Measurements from ENCODE around the gene DPYSL5. TPM values are rescaled to one million over a fixed set of nuclear protein-coding genes. Genes with fewer than 3 reads are reported as not detected.
"Not testable (repeated sequence)": the region's sequence is repeated elsewhere in the genome, so short reads cannot be mapped to it uniquely, and the experiment has no call there.

Gene DPYSL5
- total and polyA plus RNA-seq, 10 of the 15 experiments (the other 5 are each of a cell fraction or from before 2014, with no cell fraction given): not detected

- H3K9ac ChIP-seq (ENCODE audit: control insufficient read depth, insufficient read depth, low read length): no peak overlapping the region
- no peaks in the 10 kb centered on the region for H3K79me2 ChIP-seq (ENCODE audit: control insufficient read depth, insufficient read depth, low read length)
- H3K4me3 ChIP-seq: no peak overlapping the region
- ChIA-PET SMC1A (ENCODE audit: uncharacterized antibody, unreplicated experiment) (no interaction called here), POLR2A (no interaction called here), RAD21 (ENCODE audit: unreplicated experiment) (no interaction called here), CTCF (no interaction called here)
- 46% methylated on average over 14 of the region's 14 CpGs for WGBS (ENCODE audit: insufficient coverage, insufficient replicate concordance, low lambda C conversion rate, missing lambda C conversion rate)
- ATAC-seq (no peak), FAIRE-seq (no peak), DNase-seq (ENCODE audit: low read depth, low spot score) (no peak)
- in situ Hi-C loops (cut with MboI): no loop called here
- no peak overlapping the region for H3K4me2 ChIP-seq (ENCODE audit: control insufficient read depth, insufficient read depth)
- no peaks in the 10 kb centered on the region for H4K20me1 ChIP-seq (ENCODE audit: control insufficient read depth, insufficient read depth)
- H3K4me1 ChIP-seq (ENCODE audit: control insufficient read depth, insufficient read depth, low read length): no peaks in the 10 kb centered on the region
- H3K27ac ChIP-seq (ENCODE audit: control insufficient read depth, insufficient read depth): no peak overlapping the region
- no peak overlapping the region for H2AFZ ChIP-seq (ENCODE audit: control insufficient read depth, low read depth, low read length)
- no peaks in the 10 kb centered on the region for H3K36me3 ChIP-seq (ENCODE audit: control insufficient read depth in 2 of 2, insufficient read depth in 2 of 2, low read length in 1 of 2)
- TF ChIP-seq MXI1 (IDR thresholded peaks at IDR 0.05; ENCODE audit: low read depth, low read length): no peak
- no peaks in the 10 kb centered on the region for H3K9me3 ChIP-seq (replicated peaks; ENCODE audit: control insufficient read depth, insufficient read depth, low read length)
- intact Hi-C loops (cut with micrococcal nuclease; ENCODE audit: unreplicated experiment): no loop called here
- no peaks in the 10 kb centered on the region for H3K27me3 ChIP-seq (replicated peaks in 1 of 2; ENCODE audit: control insufficient read depth in 2 of 2, insufficient read depth in 2 of 2, low read length in 1 of 2)
- BruUV-seq (replicated peaks): no TSS peak
Observed at GRCh38 chr2:26811791-26812694, 35.9 kb upstream of the DPYSL5 start.

DNA sequence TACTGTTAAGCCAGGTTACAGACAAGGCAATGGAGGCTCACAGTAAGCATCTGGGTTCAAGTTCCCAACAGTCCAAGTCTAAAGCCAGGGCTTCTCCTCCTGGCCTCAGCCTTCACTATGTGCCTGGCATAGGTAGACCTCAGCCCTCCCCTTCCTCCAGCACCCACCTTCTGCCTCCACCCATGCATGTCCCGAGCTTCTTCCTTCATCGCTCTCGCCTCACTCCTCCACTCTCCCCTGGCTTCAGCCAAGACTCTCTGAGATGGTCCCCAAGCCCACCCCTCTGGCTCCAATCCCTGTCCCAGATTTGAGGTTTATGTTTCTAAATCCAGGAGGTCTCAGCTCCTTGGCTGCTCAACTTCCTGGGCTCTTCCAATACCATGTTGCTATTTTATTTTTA, 35.2 kb upstream of the DPYSL5 start:
- CTCF ChIA-PET: no interaction called here
- in situ Hi-C loops (cut with MboI) (no loop called here), intact Hi-C loops (cut with micrococcal nuclease; ENCODE audit: unreplicated experiment) (no loop called here)
- ATAC-seq: no peak
- Histone ChIP-seq H3K27ac (ENCODE audit: control insufficient read depth, insufficient read depth) (no peak overlapping the region), H4K20me1 (ENCODE audit: control insufficient read depth, insufficient read depth) (no peaks in the 10 kb centered on the region), H3K4me3 (no peak overlapping the region), H3K4me2 (ENCODE audit: control insufficient read depth, insufficient read depth) (no peak overlapping the region), H3K36me3 (ENCODE audit: control insufficient read depth in 2 of 2, insufficient read depth in 2 of 2, low read length in 1 of 2) (no peaks in the 10 kb centered on the region), H3K4me1 (ENCODE audit: control insufficient read depth, insufficient read depth, low read length) (no peaks in the 10 kb centered on the region), H3K9ac (ENCODE audit: control insufficient read depth, insufficient read depth, low read length) (no peak overlapping the region), H3K27me3 (replicated peaks in 1 of 2; ENCODE audit: control insufficient read depth in 2 of 2, insufficient read depth in 2 of 2, low read length in 1 of 2) (no peaks in the 10 kb centered on the region), H2AFZ (ENCODE audit: control insufficient read depth, low read depth, low read length) (no peak overlapping the region), H3K79me2 (ENCODE audit: control insufficient read depth, insufficient read depth, low read length) (no peaks in the 10 kb centered on the region), H3K9me3 (replicated peaks; ENCODE audit: control insufficient read depth, insufficient read depth, low read length) (no peaks in the 10 kb centered on the region)
- no peak for FAIRE-seq
- TF ChIP-seq, protein P1, sequence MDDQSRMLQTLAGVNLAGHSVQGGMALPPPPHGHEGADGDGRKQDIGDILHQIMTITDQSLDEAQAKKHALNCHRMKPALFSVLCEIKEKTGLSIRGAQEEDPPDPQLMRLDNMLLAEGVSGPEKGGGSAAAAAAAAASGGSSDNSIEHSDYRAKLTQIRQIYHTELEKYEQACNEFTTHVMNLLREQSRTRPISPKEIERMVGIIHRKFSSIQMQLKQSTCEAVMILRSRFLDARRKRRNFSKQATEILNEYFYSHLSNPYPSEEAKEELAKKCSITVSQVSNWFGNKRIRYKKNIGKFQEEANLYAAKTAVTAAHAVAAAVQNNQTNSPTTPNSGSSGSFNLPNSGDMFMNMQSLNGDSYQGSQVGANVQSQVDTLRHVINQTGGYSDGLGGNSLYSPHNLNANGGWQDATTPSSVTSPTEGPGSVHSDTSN (IDR thresholded peaks at IDR 0.05; ENCODE audit: insufficient replicate concordance, low read depth, low read length): no peak
- no peak for TF ChIP-seq ATF3 (IDR thresholded peaks at IDR 0.05; ENCODE audit: borderline replicate concordance, extremely low read depth, low read depth, low read length)
- TF ChIP-seq ZNF207 (IDR thresholded peaks at IDR 0.05; ENCODE audit: borderline replicate concordance): no peak
- no peak for TF ChIP-seq CBFB (IDR thresholded peaks at IDR 0.05; ENCODE audit: low read depth)
- no peak for TF ChIP-seq LARP7 (IDR thresholded peaks at IDR 0.05)
- no peak for TF ChIP-seq ETV6 (conservative IDR thresholded peaks at IDR 0.05 in 1 of 2, IDR thresholded peaks at IDR 0.05 in 1 of 2; ENCODE audit: borderline replicate concordance in 1 of 2, low read depth in 1 of 2)
- DNase-seq (ENCODE audit: low read depth, low spot score): no peak
- no TSS peak for BruUV-seq (replicated peaks)
- POLR2A ChIA-PET: no interaction called here
- SMC1A ChIA-PET (ENCODE audit: uncharacterized antibody, unreplicated experiment): no interaction called here
- RAD21 ChIA-PET (ENCODE audit: unreplicated experiment): no interaction called here
- WGBS (ENCODE audit: insufficient coverage, insufficient replicate concordance, low lambda C conversion rate, missing lambda C conversion rate): 68% methylated on average over 3 of the region's 3 CpGs

GRCh38 chr2:26814072-26814765, 33.7 kb upstream of the DPYSL5 start:
- in situ Hi-C loops (cut with MboI); CTCF ChIA-PET; ATAC-seq; SMC1A ChIA-PET (ENCODE audit: uncharacterized antibody, unreplicated experiment); H3K9ac ChIP-seq (ENCODE audit: control insufficient read depth, insufficient read depth, low read length); intact Hi-C loops (cut with micrococcal nuclease; ENCODE audit: unreplicated experiment); H2AFZ ChIP-seq (ENCODE audit: control insufficient read depth, low read depth, low read length); H3K36me3 ChIP-seq (ENCODE audit: control insufficient read depth in 2 of 2, insufficient read depth in 2 of 2, low read length in 1 of 2); H3K9me3 ChIP-seq (replicated peaks; ENCODE audit: control insufficient read depth, insufficient read depth, low read length); H3K4me1 ChIP-seq (ENCODE audit: control insufficient read depth, insufficient read depth, low read length); H3K27ac ChIP-seq (ENCODE audit: control insufficient read depth, insufficient read depth); FAIRE-seq; H3K79me2 ChIP-seq (ENCODE audit: control insufficient read depth, insufficient read depth, low read length); H3K4me2 ChIP-seq (ENCODE audit: control insufficient read depth, insufficient read depth); BruUV-seq (replicated peaks); H4K20me1 ChIP-seq (ENCODE audit: control insufficient read depth, insufficient read depth); POLR2A ChIA-PET; H3K4me3 ChIP-seq; DNase-seq (ENCODE audit: low read depth, low spot score); H3K27me3 ChIP-seq (replicated peaks in 1 of 2; ENCODE audit: control insufficient read depth in 2 of 2, insufficient read depth in 2 of 2, low read length in 1 of 2); RAD21 ChIA-PET (ENCODE audit: unreplicated experiment): not testable (repeated sequence)
- 80% methylated on average over 44 of the region's 52 CpGs for WGBS (ENCODE audit: insufficient coverage, insufficient replicate concordance, low lambda C conversion rate, missing lambda C conversion rate)

All from GM12878 (cell line).